Stimulated activated CD4-positive, alpha-beta T cell treated with anti-CD3 and anti-CD28 coated beads, Interleukin-1b, Interleukin-23, amount 100 ng/mL, for 1 hour (primary cell): Measurements from ENCODE around the gene MEI4.

Source experiments
- DNase-seq, 2 donors: peaks; one replicate each; pipeline ENCODE4 v3.0.0-alpha.2; 2020; ENCODE audit warnings: low read depth in 2 of 2

The MEI4 gene

DNA sequence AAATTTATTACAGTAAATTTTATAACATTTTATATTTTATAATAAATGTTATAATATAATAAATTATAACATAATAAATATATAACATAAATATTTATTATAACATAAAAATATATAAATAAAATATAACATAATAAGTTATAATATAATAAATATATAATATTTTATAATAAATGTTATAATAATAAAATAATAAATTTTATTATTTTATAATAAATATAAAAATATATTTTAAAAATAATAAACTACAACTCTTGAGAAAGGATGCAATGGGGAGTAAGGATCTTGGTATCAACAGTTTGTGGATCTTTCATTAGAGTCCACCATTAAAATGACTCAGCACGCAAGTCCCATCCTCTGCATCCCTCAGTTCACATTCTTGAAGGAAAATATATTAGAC, 312.6 kb downstream of the MEI4 start:
- DNase-seq, result no peak

DNA sequence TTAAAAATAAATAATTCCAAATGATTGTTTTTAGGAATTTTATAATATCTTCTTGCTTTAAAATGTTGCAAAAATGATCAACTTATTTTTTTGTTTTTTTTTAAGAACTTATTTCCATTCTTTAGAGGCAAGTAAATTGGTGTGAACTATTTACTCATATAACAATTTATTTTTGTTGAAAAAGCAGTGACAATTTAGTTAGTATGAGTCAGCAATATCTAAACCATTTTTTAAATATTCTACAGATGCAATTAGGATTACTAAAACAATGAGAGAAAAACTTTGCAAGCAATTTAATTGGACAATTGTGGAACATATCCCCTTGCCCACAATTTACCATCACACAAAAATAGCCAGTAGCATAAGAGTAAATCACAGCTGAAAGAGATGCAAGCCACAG, 319.5 kb downstream of the MEI4 start:
- no peak for DNase-seq
